Gastroesophageal sphincter (tissue), 4 donors: ENCODE results near the gene ADAMTS12. TPM values are rescaled to one million over a fixed set of nuclear protein-coding genes. Genes with fewer than 3 reads are reported as not detected.
A peak's percentile ranks its signal among the peaks of the same experiment; 100 is the strongest.
"Not testable (repeated sequence)": the region's sequence is repeated elsewhere in the genome, so short reads cannot be mapped to it uniquely, and the experiment has no call there.

Source experiments
- ATAC-seq: fragments of 150-250 bp; one replicate; pipeline ENCODE4 v1.9.1; 2016; ENCODE audit warnings: mild to moderate bottlenecking, moderate library complexity
- H3K27ac ChIP-seq, 4 donors: fragments of 200-600 bp; sonication (generic) in 3 of 4; 1 replicate in 3 of 4; 2 replicates in 1 of 4; pipeline ENCODE4 v1.5.1; 2016 to 2019
- H3K27me3 ChIP-seq: fragments of 200-600 bp; sonication (generic); one replicate; pipeline ENCODE4 v1.5.1; 2019
- H3K36me3 ChIP-seq, 2 donors: fragments of 200-600 bp; sonication (generic); one replicate each; pipeline ENCODE4 v1.5.1; 2019; ENCODE audit warnings: control low read depth in 1 of 2
- H3K4me1 ChIP-seq, 3 donors: fragments of 200-600 bp; sonication (generic); 1 replicate in 2 of 3; 2 replicates in 1 of 3; pipeline ENCODE4 v1.5.1; 2016 to 2019; ENCODE audit warnings: control low read depth in 2 of 3
- H3K4me3 ChIP-seq, 2 donors: fragments of 200-600 bp; sonication (generic); one replicate each; pipeline ENCODE4 v1.5.1; 2019; ENCODE audit warnings: mild to moderate bottlenecking in 1 of 2, moderate library complexity in 1 of 2
- H3K9me3 ChIP-seq, 3 donors: fragments of 200-600 bp; sonication (generic); one replicate each; pipeline ENCODE4 v1.5.1; 2017 to 2019; ENCODE audit warnings: control low read depth in 2 of 3
- CTCF ChIP-seq, 4 experiments: fragments of 200-600 bp in 2 of 4; fragments of 450-650 bp in 2 of 4; sonication (generic) in 1 of 4; IDR thresholded peaks; one replicate each; pipeline ENCODE4 v1.5.1; 2017 to 2019; ENCODE audit warnings: antibody characterized with exemption in 4 of 4, mild to moderate bottlenecking in 2 of 4, moderate library complexity in 2 of 4
- EP300 ChIP-seq: sonication (generic); formaldehyde crosslinking; IDR thresholded peaks from one replicate; pipeline ENCODE4 v1.6.1; 2017; ENCODE audit warnings: antibody characterized with exemption, mild to moderate bottlenecking
- POLR2A ChIP-seq, 2 donors: fragments of 450-650 bp; IDR thresholded peaks; one replicate each; pipeline ENCODE4 v1.6.1; 2017; ENCODE audit warnings: antibody characterized with exemption in 2 of 2, mild to moderate bottlenecking in 2 of 2, moderate library complexity in 1 of 2
- POLR2AphosphoS5 ChIP-seq: sonication (generic); formaldehyde crosslinking; IDR thresholded peaks from one replicate; pipeline ENCODE4 v1.6.1; 2017; ENCODE audit warnings: antibody characterized with exemption
- WGBS, 2 donors: methylation state at CpG; one replicate each; pipeline ENCODE4 v1.1.5; 2018; ENCODE audit warnings: low coverage in 1 of 2; 5-methylcytosine and 5-hydroxymethylcytosine counted together
- total RNA-seq, 4 donors: library from RNA; depleted of rRNA; stranded (reverse); fragments of >200 nt; gene quantifications; one replicate each; pipeline ENCODE4 v1.1.0, GENCODE V29; 2016

Gene ADAMTS12
- total RNA-seq, 4 donors from 2014 or later = 2.6 to 6.5 (median 5.2) TPM

GRCh38 chr5:33883482-33883881, 8.3 kb downstream of the ADAMTS12 start:
- Histone ChIP-seq H3K36me3 (peaks cover 0 to 7% of the 10 kb centered on the region in 2 donors), H3K9me3 (no peaks in the 10 kb centered on the region), H3K27me3 (no peaks in the 10 kb centered on the region), H3K4me1 (peaks cover 0 to 37% (median 0%) of the 10 kb centered on the region in 3 donors), H3K4me3 (no peak overlapping the region), H3K27ac (no peak overlapping the region)
- no peak for ATAC-seq
- 81 to 88% methylated on average over 3 of the region's 3 CpGs for WGBS, 2 donors
- TF ChIP-seq CTCF (IDR thresholded peaks at IDR 0.05) (no peak), POLR2AphosphoS5 (no peak), EP300 (no peak), POLR2A (IDR thresholded peaks at IDR 0.05) (no peak)

DNA sequence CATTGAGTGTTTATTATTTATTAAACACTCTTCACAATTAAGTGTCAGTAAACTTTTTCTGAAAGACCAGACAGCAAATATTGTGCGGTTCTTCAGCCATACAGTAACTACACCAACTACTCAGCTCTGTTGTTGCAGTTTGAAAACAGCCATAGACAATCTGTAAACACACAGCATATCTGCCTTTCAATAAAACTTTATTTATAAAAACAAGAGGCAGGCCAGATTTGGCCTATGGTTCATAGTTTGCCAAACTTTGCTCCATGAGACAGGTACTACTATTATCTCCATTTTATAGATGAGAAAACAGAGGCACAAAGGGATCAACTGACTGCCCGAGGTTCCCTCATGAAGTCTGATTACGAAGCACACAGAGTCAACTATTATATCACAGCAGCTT, 11.5 kb downstream of the ADAMTS12 start:
- ATAC-seq = no peak
- no peaks in the 10 kb centered on the region for H3K9me3 ChIP-seq
- peaks cover 0 to 7% (median 0%) of the 10 kb centered on the region in 3 donors for H3K4me1 ChIP-seq
- H3K27ac ChIP-seq = no peak overlapping the region
- TF ChIP-seq EP300 = no peak
- no peak for TF ChIP-seq POLR2AphosphoS5
- TF ChIP-seq POLR2A (IDR thresholded peaks at IDR 0.05) = no peak
- no peak for TF ChIP-seq CTCF (IDR thresholded peaks at IDR 0.05)
- WGBS, 2 donors = 93 to 96% methylated on average over 3 of the region's 3 CpGs
- H3K36me3 ChIP-seq = peaks cover 0 to 7% of the 10 kb centered on the region in 2 donors
- no peak overlapping the region for H3K4me3 ChIP-seq
- H3K27me3 ChIP-seq = no peaks in the 10 kb centered on the region

DNA sequence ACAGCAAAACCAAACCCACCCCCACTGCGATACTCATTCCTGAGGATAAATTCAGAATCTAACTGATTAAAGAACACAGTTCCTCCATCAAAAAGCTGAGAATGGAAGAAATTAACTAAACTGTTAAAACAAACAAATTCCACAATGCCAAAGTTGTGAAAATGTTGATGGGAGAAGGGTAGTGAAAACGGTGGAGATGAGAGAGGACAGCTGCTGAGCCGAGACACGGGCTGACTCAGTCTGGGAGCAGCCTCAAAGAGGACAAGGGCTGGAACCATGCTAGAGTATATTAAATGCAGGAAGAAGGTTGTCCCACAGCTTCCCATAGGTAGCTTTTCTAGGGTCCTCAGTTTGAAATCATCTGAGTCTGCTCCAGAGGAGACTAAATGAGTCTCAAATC, 14.3 kb downstream of the ADAMTS12 start:
- no peaks in the 10 kb centered on the region for H3K27me3 ChIP-seq
- H3K9me3 ChIP-seq = no peaks in the 10 kb centered on the region
- TF ChIP-seq POLR2AphosphoS5 = no peak
- no peak for TF ChIP-seq CTCF (IDR thresholded peaks at IDR 0.05)
- no peak for TF ChIP-seq POLR2A (IDR thresholded peaks at IDR 0.05)
- TF ChIP-seq EP300 = no peak
- peaks cover 0 to 5% (median 0%) of the 10 kb centered on the region in 3 donors for H3K4me1 ChIP-seq
- peak overlapping the region in 1 of 4 donors; percentile 28 for H3K27ac ChIP-seq
- H3K36me3 ChIP-seq = peaks cover 0 to 7% of the 10 kb centered on the region in 2 donors
- ATAC-seq = no peak
- H3K4me3 ChIP-seq = no peak overlapping the region
- WGBS, 2 donors = 40 to 55% methylated on average over 4 of the region's 4 CpGs

DNA sequence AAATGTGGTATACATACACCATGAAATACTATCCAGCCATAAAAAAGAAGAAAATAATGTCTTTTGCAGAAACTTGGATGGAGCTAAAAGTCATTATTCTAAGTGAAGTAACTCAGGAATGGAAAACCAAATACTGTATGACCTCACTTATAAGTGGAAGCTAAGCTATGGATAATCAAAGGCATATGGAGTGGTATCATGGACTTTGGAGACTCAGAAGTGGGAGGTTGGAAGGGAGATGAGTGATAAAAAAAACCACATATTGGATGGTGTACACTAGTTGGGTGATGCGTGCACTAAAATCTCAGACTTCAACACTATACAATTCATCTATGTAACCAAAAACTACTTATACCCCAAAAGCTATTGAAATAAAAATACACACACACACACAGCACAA, 24.5 kb downstream of the ADAMTS12 start:
- ATAC-seq = no peak
- Histone ChIP-seq H3K36me3 (no peaks in the 10 kb centered on the region), H3K9me3 (peaks cover 0 to 19% (median 0%) of the 10 kb centered on the region in 3 donors), H3K4me1 (no peaks in the 10 kb centered on the region), H3K27ac (no peak overlapping the region), H3K27me3 (no peaks in the 10 kb centered on the region), H3K4me3 (no peak overlapping the region)
- WGBS, 2 donors = 87 to 100% methylated on average over 1 of the region's 1 CpG
- no peak for TF ChIP-seq POLR2A (IDR thresholded peaks at IDR 0.05)
- no peak for TF ChIP-seq POLR2AphosphoS5
- no peak for TF ChIP-seq EP300
- no peak for TF ChIP-seq CTCF (IDR thresholded peaks at IDR 0.05)

DNA sequence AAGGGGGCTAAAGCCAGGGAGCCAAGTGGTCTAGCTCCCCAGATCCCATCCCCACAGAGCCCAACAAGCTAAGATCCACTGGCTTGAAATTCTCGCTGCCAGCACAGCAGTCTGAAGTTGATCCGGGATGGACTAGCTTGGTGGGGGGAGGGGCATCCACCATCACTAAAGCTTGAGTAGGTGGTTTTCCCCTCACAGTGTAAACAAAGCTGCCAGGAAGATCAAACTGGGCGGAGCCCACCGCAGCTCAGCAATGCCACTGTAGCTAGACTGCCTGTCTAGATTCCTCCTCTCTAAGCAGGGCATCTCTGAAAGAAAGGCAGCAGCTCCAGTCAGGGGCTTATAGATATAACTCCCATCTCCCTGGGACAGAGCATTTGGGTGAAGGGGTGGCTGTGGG, 32.6 kb downstream of the ADAMTS12 start:
- not testable (repeated sequence) for H3K27me3 ChIP-seq, H3K27ac ChIP-seq, H3K36me3 ChIP-seq, H3K4me3 ChIP-seq, ATAC-seq, H3K9me3 ChIP-seq
- H3K4me1 ChIP-seq = peaks cover 0 to 12% (median 5%) of the 10 kb centered on the region in 3 donors
- 20 to 75% methylated on average over 1 to 2 of the region's 4 CpGs for WGBS, 2 donors
